AG04449 (cell line): ENCODE results near the gene JCAD.

ENCODE experiments used
- CTCF ChIA-PET: fragments of 350-600 bp; formaldehyde crosslinking; extraction: SDS; loops from one replicate; lab custom pipeline; 2021; ENCODE audit warnings: antibody characterized with exemption; lab: Yijun Ruan, JAX
- POLR2A ChIA-PET: fragments of 400-600, 350-600 bp; formaldehyde crosslinking; extraction: SDS; loops from one replicate; lab custom pipeline; 2020; ENCODE audit warnings: antibody characterized with exemption, inconsistent platforms; lab: Yijun Ruan, JAX
- DNase-seq: peaks from one replicate; pipeline ENCODE4 v3.0.0-alpha.2; 2010; ENCODE audit warnings: low read depth, low spot score
- H3K4me3 ChIP-seq: 2 replicates; pipeline ENCODE4 v1.5.1; 2011; ENCODE audit warnings: low read depth, mild to moderate bottlenecking, control low read depth, low read length
- TF ChIP-seq, protein P1 (sequence below): IDR thresholded peaks from one replicate; pipeline ENCODE4 v1.5.1; 2011; ENCODE audit warnings: mild to moderate bottlenecking, moderate library complexity, low read length, control low read depth, inconsistent platforms; ENCODE audit not compliant: insufficient read depth; ENCODE audit errors: missing control alignments

Gene JCAD

DNA sequence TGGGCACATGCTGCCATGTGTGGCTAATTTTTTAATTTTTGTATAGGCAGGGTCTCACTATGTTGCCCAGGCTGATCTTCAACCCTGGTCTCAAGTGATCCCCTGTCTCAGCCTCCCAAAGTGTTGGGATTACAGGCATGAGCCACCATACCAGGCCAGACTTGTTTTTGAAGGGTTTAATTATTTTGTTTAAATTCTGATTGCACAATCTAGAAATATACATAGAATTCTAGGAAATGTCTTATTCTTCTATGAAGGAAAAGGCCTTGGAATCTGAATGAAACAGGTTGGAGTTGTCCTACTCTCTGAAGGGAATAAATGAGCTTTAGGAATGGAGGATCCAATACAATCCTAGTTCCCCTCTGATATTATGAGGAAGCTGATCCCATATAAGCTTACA is 15.5 kb upstream of the JCAD start:
- ChIA-PET POLR2A (no interaction called here), CTCF (no interaction called here)
- H3K4me3 ChIP-seq: no peak overlapping the region
- TF ChIP-seq, protein P1, sequence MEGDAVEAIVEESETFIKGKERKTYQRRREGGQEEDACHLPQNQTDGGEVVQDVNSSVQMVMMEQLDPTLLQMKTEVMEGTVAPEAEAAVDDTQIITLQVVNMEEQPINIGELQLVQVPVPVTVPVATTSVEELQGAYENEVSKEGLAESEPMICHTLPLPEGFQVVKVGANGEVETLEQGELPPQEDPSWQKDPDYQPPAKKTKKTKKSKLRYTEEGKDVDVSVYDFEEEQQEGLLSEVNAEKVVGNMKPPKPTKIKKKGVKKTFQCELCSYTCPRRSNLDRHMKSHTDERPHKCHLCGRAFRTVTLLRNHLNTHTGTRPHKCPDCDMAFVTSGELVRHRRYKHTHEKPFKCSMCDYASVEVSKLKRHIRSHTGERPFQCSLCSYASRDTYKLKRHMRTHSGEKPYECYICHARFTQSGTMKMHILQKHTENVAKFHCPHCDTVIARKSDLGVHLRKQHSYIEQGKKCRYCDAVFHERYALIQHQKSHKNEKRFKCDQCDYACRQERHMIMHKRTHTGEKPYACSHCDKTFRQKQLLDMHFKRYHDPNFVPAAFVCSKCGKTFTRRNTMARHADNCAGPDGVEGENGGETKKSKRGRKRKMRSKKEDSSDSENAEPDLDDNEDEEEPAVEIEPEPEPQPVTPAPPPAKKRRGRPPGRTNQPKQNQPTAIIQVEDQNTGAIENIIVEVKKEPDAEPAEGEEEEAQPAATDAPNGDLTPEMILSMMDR: no peak
- DNase-seq: no peak

DNA sequence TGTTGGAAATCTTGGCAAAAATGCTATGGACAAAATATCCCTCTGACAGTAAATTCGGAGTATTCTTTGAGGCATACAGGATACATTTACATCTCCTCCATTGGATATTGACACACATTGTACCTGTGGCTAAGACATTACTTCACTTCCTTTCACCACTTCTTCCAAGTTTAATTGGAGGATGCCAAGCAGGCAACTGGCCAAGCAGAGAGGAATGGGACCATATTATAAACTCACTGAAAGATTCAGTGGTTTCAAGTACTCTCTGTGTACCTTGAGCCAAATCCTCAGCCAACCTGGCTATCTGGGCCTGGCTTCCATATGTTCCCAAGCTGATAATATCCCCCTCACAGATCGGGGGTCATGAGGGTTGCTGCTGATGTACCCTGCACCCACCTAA is 14.7 kb upstream of the JCAD start:
- CTCF ChIA-PET: no interaction called here
- POLR2A ChIA-PET: no interaction called here
- H3K4me3 ChIP-seq: no peak overlapping the region
- no peak for DNase-seq
- TF ChIP-seq, protein P1: no peak

DNA sequence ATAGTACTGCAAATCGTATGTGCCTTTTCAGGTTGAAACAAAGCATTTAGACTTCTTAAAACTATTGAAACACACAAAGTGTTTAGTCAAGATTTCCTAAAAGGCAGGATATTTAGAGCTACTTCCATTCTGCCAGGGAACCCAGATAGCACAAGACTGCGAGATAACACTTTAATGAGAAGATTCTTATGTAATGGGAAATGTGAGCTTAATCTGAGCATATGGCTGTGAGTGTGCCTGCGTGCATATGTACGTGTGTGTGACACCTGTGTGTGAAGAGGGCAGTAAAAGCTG is 14.3 kb upstream of the JCAD start:
- ChIA-PET CTCF (no interaction called here), POLR2A (no interaction called here)
- no peak for DNase-seq

DNA sequence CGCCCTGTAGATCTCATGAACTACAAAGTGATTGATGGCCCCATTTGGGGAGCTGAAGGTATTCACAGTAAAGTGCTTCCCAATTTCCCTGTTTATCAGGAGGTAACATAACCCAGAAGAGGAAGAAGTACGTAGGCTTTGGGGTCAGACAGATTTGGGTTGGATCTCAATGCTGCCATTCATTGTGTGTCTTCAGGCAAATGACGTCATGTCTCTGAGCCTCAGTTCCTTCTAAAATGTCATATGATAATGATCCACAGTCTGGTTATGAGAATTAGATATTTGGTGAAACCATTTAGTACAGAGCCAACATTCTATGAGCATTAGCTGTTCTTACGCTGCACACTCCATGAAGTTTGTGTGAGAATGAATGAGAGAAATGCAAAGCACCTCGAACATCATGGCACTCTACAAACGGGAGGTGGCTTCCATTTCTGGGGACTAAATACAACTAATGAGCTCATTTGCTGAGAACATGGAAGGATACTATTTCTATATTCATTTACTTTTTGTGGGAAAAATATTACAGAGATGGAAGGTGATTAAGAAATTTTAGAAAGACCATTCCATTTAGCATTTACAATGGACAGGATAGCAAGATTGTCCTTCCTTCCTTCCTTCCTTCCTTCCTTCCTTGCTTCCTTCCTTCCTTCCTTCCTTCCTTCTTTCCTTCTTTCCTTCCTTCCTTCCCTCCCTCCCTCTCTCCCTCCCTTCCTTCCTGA is 13.8 kb upstream of the JCAD start:
- POLR2A ChIA-PET: no interaction called here
- CTCF ChIA-PET: no interaction called here
- TF ChIP-seq, protein P1: no peak
- DNase-seq: no peak
- H3K4me3 ChIP-seq: no peak overlapping the region

More for the DNA sequence above, 14.3 kb upstream of the JCAD start:
- TF ChIP-seq, protein P1: no peak
- H3K4me3 ChIP-seq: no peak overlapping the region

DNA sequence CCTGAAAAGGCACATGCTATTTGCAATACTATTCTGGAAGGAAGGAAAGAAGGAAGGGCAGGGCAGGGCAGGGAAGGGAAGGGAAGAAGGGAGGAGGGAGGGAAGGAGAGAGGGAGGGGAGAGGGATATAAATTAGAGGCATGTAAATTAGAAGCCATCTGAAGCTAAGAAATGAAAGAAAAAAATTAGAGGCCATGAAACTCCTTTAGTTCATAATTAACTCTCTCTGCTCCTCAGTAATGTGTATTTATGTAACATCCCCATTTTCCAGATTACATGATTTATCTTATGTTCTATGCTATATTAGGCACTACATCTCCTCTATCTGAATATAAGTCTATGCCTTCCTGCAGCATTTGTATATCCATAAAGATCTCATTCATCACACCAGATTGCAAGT is 12.7 kb upstream of the JCAD start:
- H3K4me3 ChIP-seq: no peak overlapping the region
- DNase-seq: no peak
- ChIA-PET CTCF (interaction anchor here (1.0 to 1.1 kb wide), 2 partner anchors 9 to 14 kb away, joined by 3 read pairs; no protein-coding TSS in a partner anchor), POLR2A (no interaction called here)
- TF ChIP-seq, protein P1: no peak

DNA sequence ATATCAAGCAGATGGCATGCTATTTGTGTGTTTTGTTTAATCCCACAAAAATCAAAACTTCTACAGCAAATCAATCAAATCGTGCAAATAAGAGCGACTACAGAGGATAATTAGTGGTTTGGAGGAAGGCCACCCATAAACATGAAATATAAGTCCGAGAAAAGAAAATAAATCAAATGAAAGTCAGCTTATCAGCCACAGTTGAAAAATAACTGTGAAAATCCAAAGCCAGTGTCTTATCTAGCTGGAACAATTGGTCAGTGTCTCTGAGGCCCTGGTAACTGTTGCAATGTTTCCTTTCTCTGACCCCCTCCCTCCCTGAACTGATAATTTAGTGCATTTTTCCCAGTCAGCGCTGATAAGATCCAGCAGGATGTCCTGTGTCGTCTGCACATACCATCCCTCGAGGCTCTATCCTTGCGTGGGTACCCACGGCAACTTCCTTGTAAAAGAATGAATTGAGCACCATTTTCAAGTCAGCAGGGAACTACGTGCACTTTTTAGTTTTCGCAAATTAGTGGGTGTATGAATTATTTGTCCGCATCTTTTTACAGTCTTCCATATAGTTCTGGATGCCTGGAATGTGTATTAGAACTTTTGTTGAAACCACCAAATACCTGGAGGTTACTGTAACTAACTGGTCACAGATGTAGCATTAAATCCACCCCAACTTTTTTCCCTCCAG is 10.8 kb upstream of the JCAD start:
- ChIA-PET POLR2A (interaction anchor here (1.4 kb wide), 1 partner anchor 102 kb away, joined by 3 read pairs; no protein-coding TSS in a partner anchor), CTCF (no interaction called here)
- TF ChIP-seq, protein P1: no peak
- peak; percentile 67 for DNase-seq
- H3K4me3 ChIP-seq: no peak overlapping the region
